Endodermal cell (in vitro differentiated cells): Measurements from ENCODE around the gene ZNF445. TPM values are rescaled to one million over a fixed set of nuclear protein-coding genes. Genes with fewer than 3 reads are reported as not detected.

ENCODE experiments used
- DNase-seq: peaks from one replicate; pipeline ENCODE4 v3.0.0-alpha.2; 2017
- H3K27ac ChIP-seq: 2 replicates; pipeline ENCODE4 v1.5.1; 2013; ENCODE audit warnings: mild to moderate bottlenecking, low read depth, low read length, moderate library complexity
- H3K27me3 ChIP-seq: 2 replicates; pipeline ENCODE4 v1.6.1; 2013; ENCODE audit warnings: mild to moderate bottlenecking, low read length, moderate library complexity; ENCODE audit not compliant: insufficient read depth, control insufficient read depth, poor library complexity, severe bottlenecking
- H3K36me3 ChIP-seq: 2 replicates; pipeline ENCODE4 v1.7.0; 2013; ENCODE audit warnings: mild to moderate bottlenecking, low read length, moderate library complexity; ENCODE audit not compliant: control insufficient read depth, insufficient read depth
- H3K4me1 ChIP-seq: one replicate; pipeline ENCODE4 v1.7.0; 2013; ENCODE audit warnings: low read length; ENCODE audit not compliant: control insufficient read depth, insufficient read depth
- H3K4me3 ChIP-seq: 2 replicates; pipeline ENCODE4 v1.5.1; 2013; ENCODE audit warnings: mild to moderate bottlenecking, low read length, moderate library complexity
- H3K9ac ChIP-seq: 2 replicates; pipeline ENCODE4 v1.6.1; 2013; ENCODE audit warnings: mild to moderate bottlenecking, low read length, moderate library complexity; ENCODE audit not compliant: poor library complexity, severe bottlenecking; ENCODE audit errors: extremely low read depth
- H3K9me3 ChIP-seq: 2 replicates; pipeline ENCODE4 v1.6.1; 2013; ENCODE audit warnings: mild to moderate bottlenecking, low read length, moderate library complexity; ENCODE audit not compliant: control insufficient read depth
- H3K27ac Mint-ChIP-seq: 2 replicates; pipeline ENCODE4 v1.8.0; 2020; ENCODE audit warnings: mixed read lengths
- H3K27me3 Mint-ChIP-seq: 2 replicates; pipeline ENCODE4 v1.8.0; 2021; ENCODE audit warnings: mild to moderate bottlenecking, mixed read lengths; ENCODE audit not compliant: insufficient read depth
- H3K36me3 Mint-ChIP-seq: 2 replicates; pipeline ENCODE4 v1.8.0; 2020; ENCODE audit warnings: low read depth, mixed read lengths
- H3K4me1 Mint-ChIP-seq: 2 replicates; pipeline ENCODE4 v1.8.0; 2020; ENCODE audit warnings: mixed read lengths
- H3K4me3 Mint-ChIP-seq: 2 replicates; pipeline ENCODE4 v1.8.0; 2020; ENCODE audit warnings: mild to moderate bottlenecking, moderate library complexity, mixed read lengths
- H3K9me3 Mint-ChIP-seq: 2 replicates; pipeline ENCODE4 v1.8.0; 2020; ENCODE audit warnings: mild to moderate bottlenecking, mixed read lengths
- WGBS, 2 experiments: methylation state at CpG; one replicate each; pipeline versions ENCODE4 v1.1.5 to v1.1.7; 2013; ENCODE audit warnings: missing lambda C conversion rate in 2 of 2, mixed read lengths in 1 of 2; ENCODE audit not compliant: insufficient coverage in 1 of 2, insufficient read length in 1 of 2; 5-methylcytosine and 5-hydroxymethylcytosine counted together
- total RNA-seq, 2 donors: library from RNA; stranded (reverse); fragmentation: NEBNext Ultra II Directional in 1 of 2; extraction: Animal tissue kit (Norgen Biotek cat#: 25700) in 1 of 2; gene quantifications; 2 replicates in 1 of 2; 3 replicates in 1 of 2; pipeline ENCODE4 v1.2.1, GENCODE V29; 2021
- TF ChIP-seq, protein P1 (sequence below): fragments of 200-600 bp; sonication (generic); conservative IDR thresholded peaks from 2 replicates; pipeline ENCODE4 v1.5.0; 2021; ENCODE audit warnings: antibody characterized with exemption, mild to moderate bottlenecking

ZNF445 gene
- total RNA-seq, 2 donors from 2014 or later, result 35.4 to 56.9 TPM

DNA sequence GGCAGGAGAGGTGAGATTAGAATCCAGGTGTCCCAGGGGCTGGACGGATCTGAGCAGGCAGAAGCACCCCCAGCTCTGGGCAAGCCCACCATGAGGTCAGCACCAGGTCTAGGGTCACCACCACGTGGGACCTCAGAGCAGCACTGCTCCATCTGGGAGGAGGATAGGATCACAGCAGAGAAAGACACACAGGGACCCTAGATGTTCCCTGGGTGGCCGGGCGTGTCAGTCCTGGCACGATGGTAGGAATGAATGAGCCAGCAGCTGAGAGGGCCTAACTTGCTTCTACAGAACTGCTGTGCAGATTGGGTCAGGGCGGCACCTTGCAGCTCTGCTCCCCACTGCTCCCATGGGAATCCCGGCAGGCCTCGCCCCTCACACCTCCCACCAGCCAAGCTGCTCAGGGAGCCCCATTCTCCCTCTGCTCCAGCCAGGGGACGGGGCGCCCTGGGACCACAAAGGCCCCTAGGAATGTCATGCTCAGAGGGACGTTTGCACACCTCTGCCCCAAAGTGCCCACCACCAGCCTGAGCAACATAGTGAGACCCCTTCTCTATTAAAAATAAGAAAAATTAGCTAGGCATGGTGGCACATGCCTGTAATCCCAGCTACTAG is 66.3 kb downstream of the ZNF445 start:
- Mint-ChIP-seq H3K36me3 (no peaks in the 10 kb centered on the region), H3K27ac (no peak overlapping the region), H3K4me1 (peaks cover 1% of the 10 kb centered on the region), H3K4me3 (no peak overlapping the region), H3K27me3 (no peaks in the 10 kb centered on the region), H3K9me3 (no peaks in the 10 kb centered on the region)
- Histone ChIP-seq H3K4me3 (no peak overlapping the region), H3K36me3 (peaks cover 3% of the 10 kb centered on the region), H3K9ac (no peak overlapping the region), H3K9me3 (no peaks in the 10 kb centered on the region), H3K4me1 (no peaks in the 10 kb centered on the region), H3K27me3 (no peaks in the 10 kb centered on the region), H3K27ac (no peak overlapping the region)
- WGBS, 2 experiments, result 90 to 92% methylated on average over 2 to 11 of the region's 11 CpGs
- TF ChIP-seq, protein P1, sequence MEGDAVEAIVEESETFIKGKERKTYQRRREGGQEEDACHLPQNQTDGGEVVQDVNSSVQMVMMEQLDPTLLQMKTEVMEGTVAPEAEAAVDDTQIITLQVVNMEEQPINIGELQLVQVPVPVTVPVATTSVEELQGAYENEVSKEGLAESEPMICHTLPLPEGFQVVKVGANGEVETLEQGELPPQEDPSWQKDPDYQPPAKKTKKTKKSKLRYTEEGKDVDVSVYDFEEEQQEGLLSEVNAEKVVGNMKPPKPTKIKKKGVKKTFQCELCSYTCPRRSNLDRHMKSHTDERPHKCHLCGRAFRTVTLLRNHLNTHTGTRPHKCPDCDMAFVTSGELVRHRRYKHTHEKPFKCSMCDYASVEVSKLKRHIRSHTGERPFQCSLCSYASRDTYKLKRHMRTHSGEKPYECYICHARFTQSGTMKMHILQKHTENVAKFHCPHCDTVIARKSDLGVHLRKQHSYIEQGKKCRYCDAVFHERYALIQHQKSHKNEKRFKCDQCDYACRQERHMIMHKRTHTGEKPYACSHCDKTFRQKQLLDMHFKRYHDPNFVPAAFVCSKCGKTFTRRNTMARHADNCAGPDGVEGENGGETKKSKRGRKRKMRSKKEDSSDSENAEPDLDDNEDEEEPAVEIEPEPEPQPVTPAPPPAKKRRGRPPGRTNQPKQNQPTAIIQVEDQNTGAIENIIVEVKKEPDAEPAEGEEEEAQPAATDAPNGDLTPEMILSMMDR, result no peak
- peak; percentile 33 for DNase-seq

DNA sequence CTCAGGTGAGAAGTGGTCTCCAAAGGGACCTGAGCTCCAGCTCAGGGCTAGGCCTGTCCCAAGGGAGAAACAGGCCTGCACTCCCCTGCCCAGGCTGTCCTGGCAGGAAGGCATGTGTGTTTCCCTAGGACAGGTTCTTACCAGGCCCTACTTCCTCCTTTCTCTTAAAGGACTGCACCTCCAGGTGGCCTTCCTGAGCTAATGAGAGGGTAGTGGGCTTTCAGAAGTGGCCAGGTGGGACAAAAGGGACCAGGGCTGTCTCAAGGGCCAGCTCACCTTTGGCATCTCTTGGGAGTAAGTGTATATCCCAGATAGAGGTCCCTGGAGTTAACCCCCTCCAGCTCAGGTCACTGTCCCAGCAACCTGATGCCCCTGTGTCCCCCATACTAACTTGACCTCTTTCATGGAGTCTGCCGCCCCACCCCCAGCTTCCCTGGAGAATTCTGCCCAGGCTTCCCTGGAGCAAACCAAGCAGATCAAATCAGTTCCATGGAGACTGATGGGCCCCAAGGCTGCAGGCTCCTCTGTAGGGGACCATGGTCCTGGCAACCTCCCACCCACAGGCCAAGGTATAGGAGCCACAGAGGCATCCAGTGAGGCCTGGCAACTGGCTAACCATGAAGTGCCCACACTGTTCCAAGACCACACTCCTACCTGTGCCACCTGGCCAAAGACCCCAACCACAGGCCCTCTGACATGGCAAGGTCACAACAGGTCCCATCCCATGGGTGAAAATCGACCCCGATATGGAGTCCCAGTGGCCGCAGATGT is 67.6 kb downstream of the ZNF445 start:
- DNase-seq, result peak; percentile 31
- Histone ChIP-seq H3K4me3 (no peak overlapping the region), H3K4me1 (no peaks in the 10 kb centered on the region), H3K36me3 (peaks cover 3% of the 10 kb centered on the region), H3K27me3 (no peaks in the 10 kb centered on the region), H3K9ac (no peak overlapping the region), H3K9me3 (no peaks in the 10 kb centered on the region), H3K27ac (no peak overlapping the region)
- 84 to 100% methylated on average over 2 to 4 of the region's 4 CpGs for WGBS, 2 experiments
- Mint-ChIP-seq H3K4me3 (no peak overlapping the region), H3K4me1 (peaks cover 3% of the 10 kb centered on the region), H3K27me3 (no peaks in the 10 kb centered on the region), H3K36me3 (no peaks in the 10 kb centered on the region), H3K27ac (no peak overlapping the region), H3K9me3 (no peaks in the 10 kb centered on the region)
- TF ChIP-seq, protein P1, result no peak

DNA sequence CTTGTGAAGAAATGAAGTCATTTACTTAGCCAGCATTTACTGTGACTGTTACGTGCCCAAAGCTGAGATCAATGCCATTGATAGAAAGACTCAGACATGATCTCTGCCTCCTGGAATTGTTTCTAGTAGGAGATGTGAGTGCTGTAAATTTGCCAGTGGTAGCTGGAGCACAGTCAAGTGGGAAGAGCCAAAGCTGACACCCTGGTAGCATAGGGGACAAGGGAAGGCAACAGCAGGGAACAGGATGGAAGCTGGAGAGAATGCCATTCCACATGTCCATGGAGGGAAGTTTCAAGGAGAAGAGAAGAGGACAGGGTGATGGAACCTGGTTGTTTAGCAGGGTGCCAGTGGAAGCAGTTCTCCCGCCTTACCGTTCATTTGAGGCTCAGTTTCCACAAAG is 74.9 kb downstream of the ZNF445 start:
- no peak overlapping the region for H3K4me3 Mint-ChIP-seq
- Histone ChIP-seq H3K4me1 (no peaks in the 10 kb centered on the region), H3K27ac (no peak overlapping the region), H3K27me3 (no peaks in the 10 kb centered on the region), H3K4me3 (no peak overlapping the region), H3K9ac (no peak overlapping the region), H3K9me3 (no peaks in the 10 kb centered on the region), H3K36me3 (no peaks in the 10 kb centered on the region)
- H3K27me3 Mint-ChIP-seq, result no peaks in the 10 kb centered on the region
- TF ChIP-seq, protein P1, result no peak
- WGBS, 2 experiments, result 99 to 100% methylated on average over 2 to 3 of the region's 3 CpGs
- H3K9me3 Mint-ChIP-seq, result no peaks in the 10 kb centered on the region
- DNase-seq, result no peak
- peaks cover 3% of the 10 kb centered on the region for H3K4me1 Mint-ChIP-seq
- H3K36me3 Mint-ChIP-seq, result peaks cover 12% of the 10 kb centered on the region
- H3K27ac Mint-ChIP-seq, result no peak overlapping the region
